CD14-positive monocyte (primary cell): ENCODE measurements around the gene MTTP. TPM values are rescaled to one million over a fixed set of nuclear protein-coding genes. Genes with fewer than 3 reads are reported as not detected.

Experiments
- DNase-seq, 3 donors: peaks; one replicate each; pipeline ENCODE4 v3.0.0-alpha.2; 2011 to 2022
- H2AFZ ChIP-seq: 2 replicates; pipeline ENCODE4 v1.6.0; 2012; ENCODE audit warnings: mild to moderate bottlenecking, low read depth, low read length, inconsistent platforms; ENCODE audit not compliant: insufficient read depth, poor library complexity, severe bottlenecking
- H3K27ac ChIP-seq, 2 donors: 1 replicate in 1 of 2; 2 replicates in 1 of 2; pipeline ENCODE4 v1.5.1; 2012 to 2013; ENCODE audit warnings: low read length in 2 of 2, control low read depth in 1 of 2, inconsistent platforms in 1 of 2, low read depth in 1 of 2, mild to moderate bottlenecking in 1 of 2
- H3K27me3 ChIP-seq, 2 donors: one replicate each; pipeline versions ENCODE4 v1.6.0 to v1.6.1; 2011 to 2013; ENCODE audit warnings: low read length in 2 of 2; ENCODE audit not compliant: control insufficient read depth in 2 of 2, insufficient read depth in 2 of 2
- H3K36me3 ChIP-seq, 2 donors: replicated peaks in 1 of 2; 1 replicate in 1 of 2; 2 replicates in 1 of 2; pipeline versions ENCODE4 v1.5.1 to v1.6.1; 2012 to 2013; ENCODE audit warnings: low read length in 2 of 2, control low read depth in 1 of 2, inconsistent platforms in 1 of 2, mild to moderate bottlenecking in 1 of 2; ENCODE audit not compliant: insufficient read depth in 2 of 2, control insufficient read depth in 1 of 2
- H3K4me1 ChIP-seq, 2 donors: 1 replicate in 1 of 2; 2 replicates in 1 of 2; pipeline versions ENCODE4 v1.5.1 to v1.6.1; 2012 to 2013; ENCODE audit warnings: low read length in 2 of 2, control low read depth in 1 of 2, inconsistent platforms in 1 of 2, mild to moderate bottlenecking in 1 of 2, moderate library complexity in 1 of 2; ENCODE audit not compliant: insufficient read depth in 2 of 2, control insufficient read depth in 1 of 2
- H3K4me2 ChIP-seq: replicated peaks from 2 replicates; pipeline ENCODE3; 2012; ENCODE audit warnings: low read length, moderate library complexity, mild to moderate bottlenecking; ENCODE audit not compliant: poor library complexity, severe bottlenecking; ENCODE audit errors: extremely low read depth
- H3K4me3 ChIP-seq, 3 experiments: fragments of 200-600 bp in 1 of 3; sonication (generic) in 1 of 3; replicated peaks in 1 of 3; 1 replicate in 2 of 3; 2 replicates in 1 of 3; pipeline ENCODE4 v1.5.1; 2011 to 2013; ENCODE audit warnings: low read length in 3 of 3, mild to moderate bottlenecking in 3 of 3, control low read depth in 2 of 3, low read depth in 2 of 3, inconsistent platforms in 1 of 3, moderate library complexity in 1 of 3
- H3K79me2 ChIP-seq: 2 replicates; pipeline ENCODE4 v1.6.0; 2012; ENCODE audit warnings: mild to moderate bottlenecking, control low read depth, inconsistent platforms, low read length, moderate library complexity; ENCODE audit not compliant: insufficient read depth
- H3K9ac ChIP-seq: 2 replicates; pipeline ENCODE4 v1.6.0; 2017; ENCODE audit warnings: low read length, mild to moderate bottlenecking; ENCODE audit not compliant: insufficient read depth, poor library complexity, severe bottlenecking
- H3K9me3 ChIP-seq, 2 donors: replicated peaks in 1 of 2; 1 replicate in 1 of 2; 2 replicates in 1 of 2; pipeline versions ENCODE4 v1.5.1 to v1.6.1; 2012 to 2013; ENCODE audit warnings: low read length in 2 of 2, control low read depth in 1 of 2; ENCODE audit not compliant: control insufficient read depth in 1 of 2, insufficient read depth in 1 of 2
- H4K20me1 ChIP-seq: 2 replicates; pipeline ENCODE4 v1.6.0; 2012; ENCODE audit warnings: mild to moderate bottlenecking, low read length, control low read depth, moderate library complexity; ENCODE audit not compliant: insufficient read depth
- H3K27ac Mint-ChIP-seq, 7 donors: one replicate each; pipeline ENCODE4 v1.8.0; 2020; ENCODE audit warnings: mild to moderate bottlenecking in 7 of 7, mixed read lengths in 7 of 7, moderate library complexity in 6 of 7, inconsistent platforms in 2 of 7
- H3K27me3 Mint-ChIP-seq, 3 donors: one replicate each; pipeline ENCODE4 v1.8.0; 2021 to 2022; ENCODE audit warnings: low read depth in 3 of 3, mild to moderate bottlenecking in 3 of 3, mixed read lengths in 3 of 3, moderate library complexity in 3 of 3, inconsistent platforms in 1 of 3
- H3K36me3 Mint-ChIP-seq, 2 donors: one replicate each; pipeline ENCODE4 v1.8.0; 2020; ENCODE audit warnings: mixed read lengths in 2 of 2, inconsistent platforms in 1 of 2, mild to moderate bottlenecking in 1 of 2
- H3K4me1 Mint-ChIP-seq: one replicate; pipeline ENCODE4 v1.8.0; 2020; ENCODE audit warnings: mild to moderate bottlenecking, mixed read lengths
- H3K4me3 Mint-ChIP-seq, 2 donors: one replicate each; pipeline ENCODE4 v1.8.0; 2020; ENCODE audit warnings: mild to moderate bottlenecking in 2 of 2, mixed read lengths in 2 of 2, moderate library complexity in 1 of 2
- H3K9me3 Mint-ChIP-seq, 7 donors: one replicate each; pipeline ENCODE4 v1.8.0; 2020 to 2022; ENCODE audit warnings: mixed read lengths in 7 of 7, mild to moderate bottlenecking in 6 of 7, moderate library complexity in 6 of 7, inconsistent platforms in 2 of 7
- WGBS: methylation state at CpG from one replicate; pipeline ENCODE4 v1.1.5; 2013; ENCODE audit warnings: missing lambda C conversion rate; ENCODE audit not compliant: insufficient coverage; 5-methylcytosine and 5-hydroxymethylcytosine counted together
- intact Hi-C, 2 donors: fragments of 100-400 bp; cut with micrococcal nuclease; formaldehyde crosslinking; loops; one replicate each; pipeline versions ENCODE4 v1.15.0 to v1.15.1; 2023
- polyA plus RNA-seq, 3 donors: library from polyadenylated mRNA; depleted of rRNA in 1 of 3; unstranded in 2 of 3; stranded (reverse) in 1 of 3; fragments of 300-500 nt in 2 of 3; fragments of >200 nt in 1 of 3; fragmentation: Illumina TruSeq in 2 of 3; gene quantifications; 1 replicate in 2 of 3; 2 replicates in 1 of 3; pipeline ENCODE4 v1.2.3, GENCODE V29; 2012 to 2021
- TF ChIP-seq, protein P1 (sequence below): fragments of 200-600 bp; IDR thresholded peaks from one replicate; pipeline ENCODE4 v1.8.0; 2022; ENCODE audit warnings: antibody characterized with exemption, mild to moderate bottlenecking

Gene MTTP
- polyA plus RNA-seq, 3 donors: not detected

DNA sequence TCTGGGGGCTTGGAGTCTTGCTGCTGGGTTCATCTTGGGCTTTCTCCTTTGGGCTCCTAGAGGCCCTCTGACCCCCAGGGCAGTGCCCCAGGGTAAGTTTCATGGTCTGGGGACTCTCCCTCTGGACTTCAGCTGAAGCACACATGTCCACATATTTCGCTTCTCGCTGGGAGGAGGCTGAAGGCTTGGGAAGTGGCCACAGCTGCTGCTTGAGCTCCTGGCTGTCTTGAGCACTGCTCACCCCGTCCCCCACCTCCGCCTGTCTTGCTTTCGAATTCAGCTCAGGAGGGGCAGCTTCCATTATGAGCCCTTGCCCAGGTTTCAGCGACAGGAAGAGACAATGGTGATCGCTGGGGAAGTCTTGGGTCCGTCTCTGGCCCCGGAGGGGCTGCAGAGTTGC lies 79.3 kb downstream of the MTTP start:
- H3K4me3 Mint-ChIP-seq: no peak overlapping the region
- H3K4me2 ChIP-seq: no peak overlapping the region
- intact Hi-C loops: no loop called here
- H4K20me1 ChIP-seq: no peaks in the 10 kb centered on the region
- no peaks in the 10 kb centered on the region for H3K36me3 ChIP-seq
- no peaks in the 10 kb centered on the region for H3K4me1 ChIP-seq
- H3K4me1 Mint-ChIP-seq: no peaks in the 10 kb centered on the region
- H3K27me3 ChIP-seq: no peaks in the 10 kb centered on the region
- no peak overlapping the region for H2AFZ ChIP-seq
- peaks cover 24 to 43% (median 35%) of the 10 kb centered on the region in 7 donors for H3K9me3 Mint-ChIP-seq
- no peak for DNase-seq
- H3K27me3 Mint-ChIP-seq: peaks cover 0 to 3% (median 2%) of the 10 kb centered on the region in 3 donors
- H3K4me3 ChIP-seq: no peak overlapping the region
- no peak overlapping the region for H3K27ac Mint-ChIP-seq
- peaks cover 28 to 45% of the 10 kb centered on the region in 2 donors for H3K9me3 ChIP-seq
- TF ChIP-seq, protein P1, sequence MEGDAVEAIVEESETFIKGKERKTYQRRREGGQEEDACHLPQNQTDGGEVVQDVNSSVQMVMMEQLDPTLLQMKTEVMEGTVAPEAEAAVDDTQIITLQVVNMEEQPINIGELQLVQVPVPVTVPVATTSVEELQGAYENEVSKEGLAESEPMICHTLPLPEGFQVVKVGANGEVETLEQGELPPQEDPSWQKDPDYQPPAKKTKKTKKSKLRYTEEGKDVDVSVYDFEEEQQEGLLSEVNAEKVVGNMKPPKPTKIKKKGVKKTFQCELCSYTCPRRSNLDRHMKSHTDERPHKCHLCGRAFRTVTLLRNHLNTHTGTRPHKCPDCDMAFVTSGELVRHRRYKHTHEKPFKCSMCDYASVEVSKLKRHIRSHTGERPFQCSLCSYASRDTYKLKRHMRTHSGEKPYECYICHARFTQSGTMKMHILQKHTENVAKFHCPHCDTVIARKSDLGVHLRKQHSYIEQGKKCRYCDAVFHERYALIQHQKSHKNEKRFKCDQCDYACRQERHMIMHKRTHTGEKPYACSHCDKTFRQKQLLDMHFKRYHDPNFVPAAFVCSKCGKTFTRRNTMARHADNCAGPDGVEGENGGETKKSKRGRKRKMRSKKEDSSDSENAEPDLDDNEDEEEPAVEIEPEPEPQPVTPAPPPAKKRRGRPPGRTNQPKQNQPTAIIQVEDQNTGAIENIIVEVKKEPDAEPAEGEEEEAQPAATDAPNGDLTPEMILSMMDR: no peak
- no peaks in the 10 kb centered on the region for H3K36me3 Mint-ChIP-seq
- H3K27ac ChIP-seq: no peak overlapping the region
- H3K79me2 ChIP-seq: no peaks in the 10 kb centered on the region
- no peak overlapping the region for H3K9ac ChIP-seq
- 96% methylated on average over 9 of the region's 9 CpGs for WGBS

DNA sequence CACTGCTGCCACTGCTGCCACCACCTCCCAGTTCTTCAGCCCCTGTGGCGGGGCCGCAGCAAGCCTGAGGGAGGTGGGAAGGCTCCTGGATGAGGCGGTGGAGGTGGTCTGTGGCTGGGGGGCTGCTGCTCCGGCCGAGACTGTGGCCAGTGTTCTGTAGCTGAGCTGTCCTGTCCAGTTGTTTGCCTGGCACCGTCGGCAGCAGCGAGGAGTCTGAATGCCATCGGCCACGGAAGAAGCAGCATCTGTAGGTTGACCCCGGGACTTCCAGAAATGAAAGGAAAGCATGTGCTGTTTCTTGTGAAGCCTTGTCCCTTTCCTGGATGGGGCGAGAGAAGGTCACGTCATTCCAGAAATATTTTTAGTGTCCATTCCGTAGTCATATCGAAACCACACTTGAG lies 79.7 kb downstream of the MTTP start:
- Mint-ChIP-seq H3K4me1 (no peaks in the 10 kb centered on the region), H3K4me3 (no peak overlapping the region), H3K27ac (no peak overlapping the region), H3K36me3 (no peaks in the 10 kb centered on the region), H3K9me3 (peaks cover 21 to 43% (median 33%) of the 10 kb centered on the region in 7 donors), H3K27me3 (peaks cover 0 to 3% (median 2%) of the 10 kb centered on the region in 3 donors)
- no peak overlapping the region for H3K27ac ChIP-seq
- WGBS: 99% methylated on average over 12 of the region's 15 CpGs
- H3K9me3 ChIP-seq: peaks cover 28 to 45% of the 10 kb centered on the region in 2 donors
- no peaks in the 10 kb centered on the region for H3K36me3 ChIP-seq
- no peaks in the 10 kb centered on the region for H4K20me1 ChIP-seq
- H2AFZ ChIP-seq: no peak overlapping the region
- no peaks in the 10 kb centered on the region for H3K79me2 ChIP-seq
- H3K9ac ChIP-seq: no peak overlapping the region
- no peak overlapping the region for H3K4me2 ChIP-seq
- no peak overlapping the region for H3K4me3 ChIP-seq
- no peak for DNase-seq
- no peaks in the 10 kb centered on the region for H3K4me1 ChIP-seq
- H3K27me3 ChIP-seq: no peaks in the 10 kb centered on the region
- intact Hi-C loops: no loop called here
- TF ChIP-seq, protein P1: no peak
